ENCODE results near the gene AP3D1. TPM values are rescaled to one million over a fixed set of nuclear protein-coding genes. Genes with fewer than 3 reads are reported as not detected.
"Not testable (repeated sequence)": the region's sequence is repeated elsewhere in the genome, so short reads cannot be mapped to it uniquely, and the experiment has no call there.

The AP3D1 gene
- total RNA-seq, result 127 TPM
- long read RNA-seq, full-length matches to known transcripts, result 121 of 305 reads
- long read RNA-seq, partial matches to known transcripts, result 151 of 305 reads
- long read RNA-seq, other reads (novel, unspliced or antisense), result 33 of 305 reads

- peak; percentile 100 for DNase-seq (ENCODE audit: low spot score)
Observed at GRCh38 chr19:2151339-2152229, at the start of gene AP3D1. AP3D1 (minus strand) TSS chr19:2151566; CDS start chr19:2151334, 232 bp downstream.

- not testable (repeated sequence) for DNase-seq (ENCODE audit: low spot score)
Observed at GRCh38 chr19:2200624-2201294, 49.4 kb upstream of the AP3D1 start.

GRCh38 chr19:2199861-2200623 is 48.7 kb upstream of the AP3D1 start:
- DNase-seq (ENCODE audit: low spot score), result no peak

GRCh38 chr19:2199215-2199614 is 47.8 kb upstream of the AP3D1 start:
- no peak for DNase-seq (ENCODE audit: low spot score)

GRCh38 chr19:2198317-2198716 is 47.0 kb upstream of the AP3D1 start:
- DNase-seq (ENCODE audit: low spot score), result no peak

- no peak for DNase-seq (ENCODE audit: low spot score)
Observed at GRCh38 chr19:2197270-2197669, 45.9 kb upstream of the AP3D1 start.

GRCh38 chr19:2195914-2196313 is 44.5 kb upstream of the AP3D1 start:
- no peak for DNase-seq (ENCODE audit: low spot score)

- DNase-seq (ENCODE audit: low spot score), result no peak
Observed at GRCh38 chr19:2195361-2195760, 44.0 kb upstream of the AP3D1 start.

GRCh38 chr19:2194513-2195078 is 43.2 kb upstream of the AP3D1 start:
- DNase-seq (ENCODE audit: low spot score), result no peak

GRCh38 chr19:2193807-2194206 is 42.4 kb upstream of the AP3D1 start:
- DNase-seq (ENCODE audit: low spot score), result no peak

- no peak for DNase-seq (ENCODE audit: low spot score)
Observed at GRCh38 chr19:2192862-2193261, 41.5 kb upstream of the AP3D1 start.

GRCh38 chr19:2191456-2192310 is 40.3 kb upstream of the AP3D1 start:
- DNase-seq (ENCODE audit: low spot score), result no peak

GRCh38 chr19:2190848-2191455 is 39.6 kb upstream of the AP3D1 start:
- DNase-seq (ENCODE audit: low spot score), result no peak

- DNase-seq (ENCODE audit: low spot score), result no peak
Observed at GRCh38 chr19:2189880-2190279, 38.5 kb upstream of the AP3D1 start.

GRCh38 chr19:2188708-2189385 is 37.5 kb upstream of the AP3D1 start:
- DNase-seq (ENCODE audit: low spot score), result no peak

GRCh38 chr19:2187159-2187558 is 35.8 kb upstream of the AP3D1 start:
- DNase-seq (ENCODE audit: low spot score), result no peak

- DNase-seq (ENCODE audit: low spot score), result no peak
Observed at GRCh38 chr19:2186071-2186846, 34.9 kb upstream of the AP3D1 start.

GRCh38 chr19:2185734-2186070 is 34.3 kb upstream of the AP3D1 start:
- no peak for DNase-seq (ENCODE audit: low spot score)

Data from mesenteric fat pad (tissue), 1 donor.